Measurements from ENCODE around the gene TIAM1.

TIAM1 gene

GRCh38 chr21:31132574-31133242, 211.4 kb downstream of the TIAM1 start:
- DNase-seq (ENCODE audit: low spot score), result no peak

GRCh38 chr21:31130821-31131220, 213.2 kb downstream of the TIAM1 start:
- DNase-seq (ENCODE audit: low spot score), result no peak

GRCh38 chr21:31128234-31128633, 215.8 kb downstream of the TIAM1 start:
- DNase-seq (ENCODE audit: low spot score), result no peak

- no peak for DNase-seq (ENCODE audit: low spot score)
Measured at GRCh38 chr21:31124010-31124409, 220.1 kb downstream of the TIAM1 start.

GRCh38 chr21:31119199-31119598, 224.9 kb downstream of the TIAM1 start:
- no peak for DNase-seq (ENCODE audit: low spot score)

GRCh38 chr21:31117128-31117916, 226.7 kb downstream of the TIAM1 start:
- no peak for DNase-seq (ENCODE audit: low spot score)

- DNase-seq (ENCODE audit: low spot score), result no peak
Measured at GRCh38 chr21:31115249-31115648, 228.8 kb downstream of the TIAM1 start.

- no peak for DNase-seq (ENCODE audit: low spot score)
Measured at GRCh38 chr21:31111093-31111492, 233.0 kb downstream of the TIAM1 start.

- no peak for DNase-seq (ENCODE audit: low spot score)
Measured at GRCh38 chr21:31110430-31110829, 233.6 kb downstream of the TIAM1 start.

GRCh38 chr21:31107871-31108270, 236.2 kb downstream of the TIAM1 start:
- no peak for DNase-seq (ENCODE audit: low spot score)

- no peak for DNase-seq (ENCODE audit: low spot score)
Measured at GRCh38 chr21:31107176-31107785, 236.8 kb downstream of the TIAM1 start.

GRCh38 chr21:31103571-31104265, 240.3 kb downstream of the TIAM1 start:
- no peak for DNase-seq (ENCODE audit: low spot score)

- DNase-seq (ENCODE audit: low spot score), result no peak
Measured at GRCh38 chr21:31103163-31103562, 240.9 kb downstream of the TIAM1 start.

GRCh38 chr21:31099122-31099521, 244.9 kb downstream of the TIAM1 start:
- no peak for DNase-seq (ENCODE audit: low spot score)

- DNase-seq (ENCODE audit: low spot score), result peak; percentile 24
Measured at GRCh38 chr21:31098576-31099005, 245.5 kb downstream of the TIAM1 start.

GRCh38 chr21:31092832-31093625, 251.0 kb downstream of the TIAM1 start:
- DNase-seq (ENCODE audit: low spot score), result no peak

GRCh38 chr21:31090376-31090775, 253.7 kb downstream of the TIAM1 start:
- no peak for DNase-seq (ENCODE audit: low spot score)

GRCh38 chr21:31088474-31088751, 255.6 kb downstream of the TIAM1 start:
- DNase-seq (ENCODE audit: low spot score), result no peak

GRCh38 chr21:31087639-31088473, 256.2 kb downstream of the TIAM1 start:
- DNase-seq (ENCODE audit: low spot score), result no peak

- no peak for DNase-seq (ENCODE audit: low spot score)
Measured at GRCh38 chr21:31084689-31085088, 259.4 kb downstream of the TIAM1 start.

GRCh38 chr21:31078796-31079195, 265.3 kb downstream of the TIAM1 start:
- no peak for DNase-seq (ENCODE audit: low spot score)

All from hematopoietic multipotent progenitor cell treated with erythropoietin and hydrocortisone succinate and interleukin-3 and kit ligand, for 17 days (in vitro differentiated cells).